Fibroblast of lung (primary cell): Measurements from ENCODE around the gene HSFY1. TPM values are rescaled to one million over a fixed set of nuclear protein-coding genes. Genes with fewer than 3 reads are reported as not detected.

Source experiments
- polyA plus RNA-seq, 2 donors: library from polyadenylated mRNA; depleted of rRNA in 1 of 2; stranded (reverse) in 1 of 2; unstranded in 1 of 2; fragments of >200 nt; gene quantifications; 2 replicates each; pipeline ENCODE4 v1.2.1, GENCODE V29; 2011 to 2012; ENCODE audit warnings: missing spikeins in 1 of 2
- total RNA-seq: library from RNA; depleted of rRNA; stranded (reverse); fragments of >200 nt; gene quantifications from 2 replicates; pipeline ENCODE4 v1.2.1, GENCODE V29; 2014

HSFY1 gene
- total and polyA plus RNA-seq, 2 donors (not counting 1 experiment from before 2014, with no cell fraction given) = not detected

Other genes with a start within 250 kb of the HSFY1 start
- under 0.01 TPM in 1 of 2 replicates, not detected in the other for gene HSFY2, start 227.0 kb downstream of the HSFY1 start, total RNA-seq
- 0.06 TPM in 1 of 2 replicates, not detected in the other for gene HSFY2, start 227.0 kb downstream of the HSFY1 start, polyA plus RNA-seq